Dendritic cell treated with granulocyte-macrophage colony-stimulating factor and Interleukin-4, amounts not matched to agents 40 ng/mL and 50 ng/mL, for 4 days (primary cell): ENCODE results near the gene ILKAP.

ENCODE experiments used
- H3K27ac Mint-ChIP-seq: one replicate; pipeline ENCODE4 v1.8.0; 2022; ENCODE audit warnings: mild to moderate bottlenecking, mixed read lengths
- H3K27me3 Mint-ChIP-seq: one replicate; pipeline ENCODE4 v1.8.0; 2022; ENCODE audit warnings: mild to moderate bottlenecking, mixed read lengths
- H3K36me3 Mint-ChIP-seq: one replicate; pipeline ENCODE4 v1.8.0; 2022; ENCODE audit warnings: low read depth, mixed read lengths
- H3K4me1 Mint-ChIP-seq: one replicate; pipeline ENCODE4 v1.8.0; 2022; ENCODE audit warnings: low read depth, mixed read lengths
- H3K4me3 Mint-ChIP-seq: one replicate; pipeline ENCODE4 v1.8.0; 2022; ENCODE audit warnings: mild to moderate bottlenecking, moderate library complexity, mixed read lengths
- H3K9me3 Mint-ChIP-seq: one replicate; pipeline ENCODE4 v1.8.0; 2022; ENCODE audit warnings: mixed read lengths
- intact Hi-C: fragments of 100-400 bp; cut with micrococcal nuclease; formaldehyde crosslinking; loops from one replicate; pipeline ENCODE4 v1.15.0; 2022

The ILKAP gene

DNA sequence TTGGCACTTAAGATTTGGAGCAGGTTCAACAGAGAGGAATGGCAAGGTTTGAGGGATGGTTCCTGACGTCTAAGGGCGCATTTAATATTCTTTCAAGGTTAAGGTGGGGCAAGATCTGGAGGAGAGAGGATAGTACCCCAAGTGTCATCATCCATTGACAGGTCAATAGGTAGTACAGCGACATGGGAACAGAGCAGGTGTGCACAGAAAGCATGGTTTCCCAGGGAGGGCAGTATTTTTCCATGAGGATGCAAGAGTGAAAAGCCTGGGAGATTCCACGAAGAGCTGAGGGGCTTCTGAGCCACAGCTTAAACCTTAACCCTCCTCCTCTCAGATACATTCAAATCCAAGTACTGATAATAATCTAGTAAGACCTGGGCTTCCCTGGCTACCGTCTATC is 27.2 kb upstream of the ILKAP start:
- H3K9me3 Mint-ChIP-seq, result no peaks in the 10 kb centered on the region
- intact Hi-C loops, result no loop called here
- peaks cover 25% of the 10 kb centered on the region for H3K36me3 Mint-ChIP-seq
- H3K27ac Mint-ChIP-seq, result no peak overlapping the region
- peaks cover 69% of the 10 kb centered on the region for H3K27me3 Mint-ChIP-seq
- peaks cover 47% of the 10 kb centered on the region for H3K4me1 Mint-ChIP-seq
- H3K4me3 Mint-ChIP-seq, result peak overlapping the region; percentile 82

DNA sequence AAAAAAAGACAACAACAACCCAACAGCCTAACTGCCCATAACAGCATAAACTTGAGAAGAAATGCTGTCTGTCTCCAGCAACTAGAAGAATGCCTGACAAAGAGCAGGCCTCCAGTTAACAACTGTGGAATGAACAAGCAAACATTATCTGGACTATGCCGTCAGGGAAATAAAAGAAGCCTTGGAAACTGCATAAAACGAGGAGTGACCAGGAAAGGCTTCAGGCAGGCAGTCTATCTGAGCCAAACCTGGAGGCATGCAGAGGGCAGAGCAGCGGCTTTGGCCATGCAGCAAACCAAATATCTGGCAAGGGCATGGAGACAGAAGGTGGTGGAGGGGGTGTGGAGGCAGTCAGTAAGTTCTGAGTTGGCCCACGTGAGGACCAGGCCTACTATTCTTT is 25.2 kb upstream of the ILKAP start:
- Mint-ChIP-seq H3K27me3 (peaks cover 56% of the 10 kb centered on the region), H3K27ac (no peak overlapping the region), H3K36me3 (peaks cover 43% of the 10 kb centered on the region), H3K9me3 (no peaks in the 10 kb centered on the region), H3K4me1 (peaks cover 39% of the 10 kb centered on the region), H3K4me3 (no peak overlapping the region)
- intact Hi-C loops, result no loop called here

DNA sequence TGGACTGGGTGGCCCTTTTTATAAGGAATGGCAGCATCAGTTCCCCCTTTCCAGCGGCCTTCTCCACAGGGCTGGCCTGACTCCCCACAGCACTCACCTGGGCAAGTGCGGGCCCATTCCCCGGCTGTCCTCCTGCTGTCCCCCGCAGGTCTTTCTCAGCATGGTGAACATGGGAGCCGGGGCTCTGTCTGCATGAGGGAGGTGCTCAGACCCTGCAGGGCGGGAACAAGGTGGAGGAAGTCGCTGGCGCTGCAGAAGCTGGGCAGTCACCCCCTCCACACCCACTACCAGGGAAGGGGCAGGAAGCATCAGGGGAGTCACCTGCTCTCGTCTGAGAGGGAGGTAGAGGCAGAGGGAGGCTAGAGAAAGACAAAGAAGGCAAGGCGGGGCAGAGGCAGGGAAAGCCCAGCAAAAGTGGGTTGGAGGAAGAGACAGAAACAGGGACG is 24.1 kb upstream of the ILKAP start:
- no peak overlapping the region for H3K27ac Mint-ChIP-seq
- no peak overlapping the region for H3K4me3 Mint-ChIP-seq
- peaks cover 43% of the 10 kb centered on the region for H3K36me3 Mint-ChIP-seq
- H3K4me1 Mint-ChIP-seq, result peaks cover 39% of the 10 kb centered on the region
- intact Hi-C loops, result no loop called here
- H3K9me3 Mint-ChIP-seq, result no peaks in the 10 kb centered on the region
- H3K27me3 Mint-ChIP-seq, result peaks cover 49% of the 10 kb centered on the region

DNA sequence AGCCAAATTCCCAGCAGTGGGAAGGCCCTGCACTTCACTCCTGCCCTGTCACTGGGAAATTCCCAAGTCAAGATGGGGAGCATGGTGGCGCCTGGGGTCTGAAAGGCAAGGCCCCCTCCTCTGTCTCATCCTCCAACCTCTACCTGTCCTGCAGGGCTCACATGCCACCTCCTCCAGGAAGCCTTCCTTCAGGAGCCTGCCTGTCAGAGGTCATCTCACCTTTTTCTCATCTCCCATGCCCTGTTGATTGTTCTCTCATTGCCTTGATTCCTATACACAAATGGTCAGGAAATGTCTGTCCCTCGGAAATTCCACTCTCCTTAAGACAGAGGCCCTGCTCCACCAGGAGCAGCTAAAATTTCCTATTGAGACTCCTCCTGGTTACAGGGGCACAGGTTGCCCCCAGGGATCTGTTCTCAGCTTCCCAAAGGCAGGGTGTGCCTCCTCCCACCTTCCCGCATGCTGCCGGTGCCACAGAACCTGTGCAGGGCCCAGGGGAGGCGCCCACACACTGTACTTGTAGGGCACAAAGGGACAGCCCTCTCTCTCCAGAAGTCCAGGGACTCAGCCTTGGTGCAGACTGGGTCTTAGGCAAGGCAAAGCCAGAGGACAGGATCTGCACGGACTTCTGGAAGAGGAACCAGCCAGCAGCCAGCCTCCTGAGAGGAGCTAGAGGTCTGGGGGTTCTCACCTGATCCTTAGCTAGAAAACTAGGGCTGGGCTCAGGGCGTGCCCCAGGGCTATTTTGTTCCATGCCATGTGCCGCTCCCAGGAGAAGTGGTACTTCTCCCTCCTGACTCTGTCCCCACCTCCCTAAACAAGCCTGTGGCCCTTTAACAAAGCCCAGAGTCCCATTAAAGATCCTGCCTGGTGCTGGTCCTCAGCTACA is 23.4 kb upstream of the ILKAP start:
- H3K9me3 Mint-ChIP-seq, result no peaks in the 10 kb centered on the region
- peak overlapping the region; percentile 66 for H3K27ac Mint-ChIP-seq
- peaks cover 42% of the 10 kb centered on the region for H3K27me3 Mint-ChIP-seq
- H3K4me3 Mint-ChIP-seq, result no peak overlapping the region
- peaks cover 39% of the 10 kb centered on the region for H3K4me1 Mint-ChIP-seq
- H3K36me3 Mint-ChIP-seq, result peaks cover 43% of the 10 kb centered on the region
- intact Hi-C loops, result no loop called here

DNA sequence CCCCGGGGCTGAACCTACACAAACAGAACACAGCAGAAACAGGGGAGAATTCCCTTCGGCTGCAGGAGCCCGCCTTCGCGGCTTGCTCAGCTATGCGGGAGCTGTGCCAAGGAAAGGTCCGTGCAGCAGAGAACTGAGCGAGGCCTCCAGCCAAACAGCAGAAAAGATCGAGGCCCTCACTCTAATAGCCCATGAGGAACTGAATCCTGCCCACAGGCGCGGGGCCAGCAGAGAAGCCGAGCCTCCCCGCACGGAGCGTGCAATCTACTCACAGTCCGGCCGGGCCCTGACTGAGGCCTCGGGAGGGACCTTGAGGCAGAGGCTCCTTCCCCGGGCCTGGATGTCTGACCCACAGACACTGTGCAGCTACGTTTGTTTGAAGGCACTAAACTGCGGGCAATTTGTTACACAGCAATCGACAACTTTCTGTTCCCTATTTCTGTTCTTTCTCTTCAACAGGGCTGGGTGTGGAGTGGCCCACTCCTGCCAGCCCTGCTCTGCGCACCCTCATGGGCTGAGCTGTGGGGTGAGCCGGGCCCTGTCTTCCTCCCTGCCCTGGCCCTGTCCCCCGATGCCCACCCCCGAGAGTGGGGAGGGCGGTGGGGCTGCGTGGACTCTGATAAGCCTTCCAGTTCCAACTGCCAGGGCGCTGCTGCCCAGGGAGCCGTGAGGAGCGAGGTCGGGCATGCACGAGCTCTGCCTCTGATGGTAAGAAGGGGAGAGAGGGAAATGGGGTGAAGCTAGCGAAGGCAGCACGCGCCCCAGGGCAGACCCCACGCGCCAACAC is 22.6 kb upstream of the ILKAP start:
- Mint-ChIP-seq H3K9me3 (no peaks in the 10 kb centered on the region), H3K36me3 (peaks cover 43% of the 10 kb centered on the region), H3K4me1 (peaks cover 39% of the 10 kb centered on the region), H3K27ac (peak overlapping the region; percentile 66), H3K27me3 (peaks cover 34% of the 10 kb centered on the region), H3K4me3 (no peak overlapping the region)
- intact Hi-C loops, result no loop called here

DNA sequence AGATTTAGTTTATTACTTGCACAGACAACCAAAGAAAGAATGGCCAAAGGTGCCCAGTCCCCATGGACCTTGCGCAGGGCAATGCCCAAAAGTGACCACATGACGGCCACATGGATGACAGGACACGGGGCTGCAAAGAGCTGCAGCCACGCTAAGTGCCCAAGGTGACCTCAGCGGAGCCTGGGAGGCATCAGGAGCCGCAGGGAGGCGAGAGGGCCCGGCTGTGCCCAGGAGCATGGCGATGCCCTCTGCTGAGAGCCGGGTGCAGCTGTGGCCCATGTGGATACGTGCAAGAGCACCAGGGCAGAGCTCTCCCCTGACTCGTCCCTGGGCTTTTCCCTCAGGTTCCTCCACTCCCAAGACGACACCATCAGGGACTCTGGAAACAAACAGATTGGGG is 21.6 kb upstream of the ILKAP start:
- no peak overlapping the region for H3K4me3 Mint-ChIP-seq
- H3K27me3 Mint-ChIP-seq, result peaks cover 24% of the 10 kb centered on the region
- no peaks in the 10 kb centered on the region for H3K9me3 Mint-ChIP-seq
- H3K27ac Mint-ChIP-seq, result no peak overlapping the region
- H3K4me1 Mint-ChIP-seq, result peaks cover 31% of the 10 kb centered on the region
- H3K36me3 Mint-ChIP-seq, result peaks cover 43% of the 10 kb centered on the region
- intact Hi-C loops, result no loop called here

DNA sequence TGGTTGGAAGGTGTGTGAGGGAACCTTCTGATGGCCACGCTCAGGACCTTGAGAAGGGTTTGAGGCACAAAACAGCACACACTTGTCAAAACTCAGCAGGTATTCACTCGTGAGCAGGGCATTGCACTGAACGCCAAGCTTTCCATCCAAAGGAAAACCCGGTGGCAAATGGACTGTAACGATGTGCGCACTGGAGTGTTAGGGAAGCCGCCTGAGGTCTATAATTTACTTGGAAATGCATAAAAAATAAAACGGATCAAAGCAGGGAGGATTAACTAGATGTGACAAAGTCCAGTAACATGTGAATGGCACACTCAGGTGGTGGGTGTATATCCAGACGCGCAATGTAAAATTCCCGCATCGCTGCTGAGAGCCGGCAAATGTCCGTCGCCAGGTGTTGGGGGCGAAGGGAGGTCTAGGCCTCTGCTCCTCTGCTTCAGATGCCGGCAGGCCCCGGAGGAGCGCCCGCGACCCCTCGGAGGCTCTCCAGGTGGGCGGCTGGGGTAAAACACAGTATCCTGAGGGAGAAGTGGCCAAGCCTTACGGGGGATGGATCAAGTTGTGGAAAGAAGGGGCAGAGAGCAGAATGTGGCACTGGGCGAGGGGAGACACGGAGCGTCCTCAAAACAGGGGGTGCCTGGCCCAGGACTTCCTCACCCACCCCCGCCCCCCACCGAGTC is 21.0 kb upstream of the ILKAP start:
- intact Hi-C loops, result no loop called here
- peaks cover 31% of the 10 kb centered on the region for H3K4me1 Mint-ChIP-seq
- H3K9me3 Mint-ChIP-seq, result no peaks in the 10 kb centered on the region
- peaks cover 19% of the 10 kb centered on the region for H3K27me3 Mint-ChIP-seq
- H3K27ac Mint-ChIP-seq, result no peak overlapping the region
- peaks cover 41% of the 10 kb centered on the region for H3K36me3 Mint-ChIP-seq
- H3K4me3 Mint-ChIP-seq, result no peak overlapping the region

DNA sequence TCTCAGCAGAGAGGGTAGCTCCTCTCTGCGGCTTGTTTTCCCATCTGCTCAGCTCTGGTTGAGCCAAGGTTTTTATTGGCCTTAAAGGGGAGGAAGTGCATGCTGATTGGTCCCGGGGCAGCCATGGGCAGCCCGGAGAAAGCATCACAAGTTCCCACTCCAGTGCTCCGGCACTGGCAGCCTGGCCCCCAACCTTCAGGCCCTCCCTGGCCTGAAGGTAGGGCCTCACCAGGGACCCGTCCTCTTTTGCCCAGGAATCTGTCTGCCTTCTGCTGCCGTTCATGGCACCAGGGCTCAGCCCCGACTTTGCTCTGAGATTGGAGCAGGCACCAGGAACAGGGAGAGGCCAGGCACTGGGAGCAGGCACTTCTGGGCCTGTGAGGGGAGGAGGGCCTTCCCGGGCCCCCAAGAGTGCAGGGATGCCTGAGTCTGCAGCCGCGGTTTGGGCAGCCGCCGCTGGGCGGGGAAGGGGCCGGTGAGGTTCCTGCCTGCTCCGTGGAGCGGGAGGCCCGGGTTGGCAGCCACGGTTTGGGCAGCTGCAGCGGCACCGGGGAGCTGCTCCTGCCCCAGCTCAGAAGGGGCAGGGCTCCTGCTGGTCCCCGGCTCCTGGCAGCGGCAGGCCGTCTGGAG is 17.5 kb upstream of the ILKAP start:
- Mint-ChIP-seq H3K27ac (no peak overlapping the region), H3K27me3 (peaks cover 8% of the 10 kb centered on the region), H3K4me1 (peaks cover 8% of the 10 kb centered on the region), H3K4me3 (no peak overlapping the region), H3K36me3 (peaks cover 21% of the 10 kb centered on the region), H3K9me3 (no peaks in the 10 kb centered on the region)
- intact Hi-C loops, result no loop called here

DNA sequence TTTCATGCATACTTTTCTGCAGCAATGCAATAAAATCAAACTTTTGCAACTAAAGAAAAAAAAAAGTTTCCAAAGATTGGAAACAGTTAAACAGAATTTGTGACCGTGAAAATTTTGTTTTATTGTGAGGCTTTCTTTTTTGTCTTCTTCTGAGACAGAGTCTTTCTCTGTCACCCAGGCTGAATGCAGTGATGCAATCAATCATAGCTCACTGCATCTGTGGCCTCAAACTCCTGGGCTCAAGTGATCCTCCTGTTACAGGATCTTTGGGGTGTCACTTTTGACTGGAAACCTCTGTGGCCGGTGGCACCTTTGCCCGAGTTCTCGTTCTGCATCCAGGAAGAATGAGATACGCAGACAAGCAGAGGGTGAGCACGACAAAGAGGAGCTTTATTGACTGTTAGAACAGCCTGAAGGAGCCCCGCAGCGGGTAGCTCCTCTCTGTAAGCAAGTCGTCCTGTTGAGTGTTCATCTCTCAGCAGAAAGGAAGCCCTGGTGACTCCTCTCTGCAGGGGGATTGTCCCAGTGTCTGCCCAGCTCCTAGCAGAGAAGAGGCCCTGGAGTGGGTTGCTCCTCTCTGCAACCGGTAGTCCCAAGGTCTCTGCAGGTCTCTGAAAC is 16.9 kb upstream of the ILKAP start:
- H3K4me3 Mint-ChIP-seq, result no peak overlapping the region
- H3K4me1 Mint-ChIP-seq, result peaks cover 2% of the 10 kb centered on the region
- intact Hi-C loops, result no loop called here
- peaks cover 15% of the 10 kb centered on the region for H3K36me3 Mint-ChIP-seq
- peaks cover 8% of the 10 kb centered on the region for H3K27me3 Mint-ChIP-seq
- no peaks in the 10 kb centered on the region for H3K9me3 Mint-ChIP-seq
- H3K27ac Mint-ChIP-seq, result no peak overlapping the region

DNA sequence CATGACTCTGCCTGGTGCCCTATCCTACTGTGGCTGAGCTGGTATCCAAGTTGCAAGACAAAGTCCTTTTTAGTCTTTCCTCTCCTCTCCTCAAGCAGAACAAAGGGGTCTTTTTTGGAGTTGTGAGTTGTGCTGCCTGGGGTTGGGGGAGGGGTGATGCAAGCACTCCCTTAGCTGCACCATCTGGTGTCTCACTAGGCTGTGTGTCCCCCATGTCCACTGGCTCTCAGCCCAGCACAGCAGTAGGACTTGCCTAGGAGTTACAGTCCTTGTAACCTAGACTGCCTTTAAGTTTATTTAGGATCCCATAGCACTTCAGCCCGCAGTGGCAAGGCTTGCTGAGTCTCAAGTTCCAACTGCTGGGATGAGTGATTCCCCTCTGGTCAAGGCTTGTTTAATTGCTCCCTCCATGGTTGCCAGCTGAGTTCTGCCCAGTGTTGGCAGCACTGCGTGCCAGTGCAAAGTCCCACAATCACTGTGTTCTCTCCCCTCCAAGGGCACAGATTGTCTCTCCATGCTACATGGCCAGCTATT is 13.2 kb upstream of the ILKAP start:
- peaks cover 9% of the 10 kb centered on the region for H3K9me3 Mint-ChIP-seq
- H3K4me3 Mint-ChIP-seq, result no peak overlapping the region
- H3K27ac Mint-ChIP-seq, result no peak overlapping the region
- no peaks in the 10 kb centered on the region for H3K36me3 Mint-ChIP-seq
- intact Hi-C loops, result no loop called here
- no peaks in the 10 kb centered on the region for H3K4me1 Mint-ChIP-seq
- peaks cover 34% of the 10 kb centered on the region for H3K27me3 Mint-ChIP-seq

DNA sequence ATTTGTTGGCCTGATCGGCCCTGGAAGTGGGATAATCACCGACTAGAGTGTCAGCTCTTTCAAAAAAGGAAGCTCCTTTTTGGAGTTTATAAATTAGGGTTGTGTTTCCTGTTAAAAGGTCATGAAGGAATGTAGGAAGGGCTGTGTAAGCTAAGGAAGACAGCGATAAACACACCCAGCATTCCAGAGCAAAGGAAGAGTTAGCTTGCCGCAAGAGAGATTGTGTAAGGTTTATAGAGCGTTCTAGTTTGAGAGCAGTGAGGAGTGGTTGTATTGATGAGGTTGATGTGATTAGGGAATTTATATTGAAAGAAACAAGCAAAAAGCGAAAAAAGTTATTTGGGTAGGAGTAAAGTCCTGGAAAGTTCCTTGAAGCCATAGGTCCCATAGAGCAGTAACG is 3.5 kb upstream of the ILKAP start:
- Mint-ChIP-seq H3K36me3 (no peaks in the 10 kb centered on the region), H3K27ac (no peak overlapping the region), H3K27me3 (peaks cover 7% of the 10 kb centered on the region), H3K9me3 (no peaks in the 10 kb centered on the region), H3K4me3 (no peak overlapping the region), H3K4me1 (peaks cover 11% of the 10 kb centered on the region)
- intact Hi-C loops, result no loop called here

DNA sequence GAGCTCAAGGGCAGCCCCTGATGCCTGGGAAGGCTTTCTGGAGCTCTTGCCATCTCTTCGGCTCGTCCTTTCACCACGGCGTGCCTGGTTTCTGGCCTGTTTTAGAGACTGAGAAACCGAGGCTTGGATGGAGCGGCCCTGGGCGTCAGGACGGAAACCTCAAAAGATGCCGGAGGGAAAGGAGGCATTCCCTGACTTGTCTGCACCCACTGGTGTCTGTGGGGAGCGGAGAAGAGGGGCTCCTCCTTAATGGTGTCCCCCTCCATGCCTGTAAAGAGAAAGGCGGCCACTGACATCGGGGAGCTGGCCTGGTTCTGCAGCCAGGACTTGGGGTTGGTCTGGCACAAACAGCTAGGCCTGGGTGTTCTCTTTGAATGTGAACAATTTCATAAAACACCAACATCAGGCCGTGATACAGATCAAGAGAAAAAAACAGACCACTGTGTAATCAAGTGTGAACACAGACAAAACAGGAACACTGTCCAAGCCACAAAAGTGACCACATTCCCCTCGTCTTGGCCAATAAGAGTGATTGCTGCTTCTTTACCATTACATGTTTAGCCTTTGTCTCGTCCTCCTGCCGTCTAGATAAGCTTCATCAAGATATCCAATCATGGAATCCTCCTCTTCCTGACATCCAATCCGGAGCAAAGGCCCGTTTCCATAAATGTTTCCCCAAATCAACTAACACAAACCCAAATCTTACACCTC is 633 bp upstream of the ILKAP start:
- Mint-ChIP-seq H3K27ac (peak overlapping the region; percentile 74), H3K9me3 (no peaks in the 10 kb centered on the region), H3K4me3 (peak overlapping the region; percentile 68), H3K27me3 (peaks cover 3% of the 10 kb centered on the region), H3K36me3 (peaks cover 5% of the 10 kb centered on the region), H3K4me1 (peaks cover 38% of the 10 kb centered on the region)
- intact Hi-C loops, result loop anchor here (5.0 kb wide), 1 partner anchor 33 kb away; no protein-coding TSS in a partner anchor
